GM12878 (cell line): Measurements from ENCODE around the gene OR1F1.

Experiments
- CBX5 ChIP-seq: sonication (generic); IDR thresholded peaks from 2 replicates; pipeline ENCODE4 v1.6.1; 2016; ENCODE audit warnings: low read depth, moderate library complexity, mild to moderate bottlenecking, inconsistent platforms
- CTCF ChIP-seq, 3 experiments: IDR thresholded peaks in 2 of 3; conservative IDR thresholded peaks in 1 of 3; 2 replicates each; pipeline ENCODE4 v1.5.1; 2011; ENCODE audit warnings: low read depth in 3 of 3, low read length in 3 of 3, mild to moderate bottlenecking in 3 of 3, control low read depth in 2 of 3, moderate library complexity in 2 of 3, inconsistent platforms in 1 of 3, mixed read lengths in 1 of 3; ENCODE audit not compliant: control insufficient read depth in 2 of 3, insufficient read depth in 1 of 3; ENCODE audit errors: extremely low read depth in 1 of 3
- E4F1 ChIP-seq: fragments of 450-650 bp; IDR thresholded peaks from 2 replicates; pipeline ENCODE4 v1.6.1; 2018; ENCODE audit warnings: borderline replicate concordance, mild to moderate bottlenecking; ENCODE audit not compliant: partially characterized antibody
- EED ChIP-seq: sonication (generic); IDR thresholded peaks from 2 replicates; pipeline ENCODE4 v1.6.1; 2016; ENCODE audit warnings: antibody characterized with exemption, low read depth
- EP300 ChIP-seq, 2 experiments: fragments of 150-350 bp in 1 of 2; IDR thresholded peaks; 2 replicates each; pipeline ENCODE4 v1.6.1; 2011 to 2012; ENCODE audit warnings: low read depth in 2 of 2, low read length in 2 of 2, borderline replicate concordance in 1 of 2, improper control_type of control experiment in 1 of 2, inconsistent platforms in 1 of 2; ENCODE audit not compliant: control insufficient read depth in 1 of 2
- EZH2 ChIP-seq: IDR thresholded peaks from 2 replicates; pipeline ENCODE4 v1.6.1; 2012; ENCODE audit warnings: low read depth, mild to moderate bottlenecking, control low read depth, inconsistent platforms, low read length, borderline replicate concordance; ENCODE audit not compliant: control insufficient read depth
- RCOR1 ChIP-seq: conservative IDR thresholded peaks from 2 replicates; pipeline ENCODE4 v1.6.1; 2012; ENCODE audit warnings: low read depth, low read length, improper control_type of control experiment
- RFX5 ChIP-seq: IDR thresholded peaks from 2 replicates; pipeline ENCODE4 v1.6.1; 2011; ENCODE audit warnings: low read depth, low read length, improper control_type of control experiment
- SIN3A ChIP-seq: IDR thresholded peaks from 2 replicates; pipeline ENCODE4 v1.6.1; 2012; ENCODE audit warnings: low read depth, low read length, improper control_type of control experiment
- SRF ChIP-seq, 2 experiments: IDR thresholded peaks; 2 replicates each; pipeline ENCODE4 v1.6.1; 2011; ENCODE audit warnings: low read depth in 2 of 2, low read length in 2 of 2, mild to moderate bottlenecking in 1 of 2, moderate library complexity in 1 of 2
- ZNF207 ChIP-seq: fragments of 450-650 bp; IDR thresholded peaks from 2 replicates; pipeline ENCODE4 v1.6.1; 2014; ENCODE audit warnings: antibody characterized with exemption, mild to moderate bottlenecking, borderline replicate concordance

GRCh38 chr16:3179651-3180050 is 8.4 kb upstream of the OR1F1 start:
- no peak for TF ChIP-seq EP300 (IDR thresholded peaks at IDR 0.05; ENCODE audit: borderline replicate concordance in 1 of 2, control insufficient read depth in 1 of 2, low read depth in 2 of 2, low read length in 2 of 2)
- no peak for TF ChIP-seq CBX5
- TF ChIP-seq RFX5 = no peak
- no peak for TF ChIP-seq SRF (IDR thresholded peaks at IDR 0.05; ENCODE audit: low read depth in 2 of 2, low read length in 2 of 2)
- TF ChIP-seq EED = no peak
- TF ChIP-seq E4F1 = no peak
- TF ChIP-seq CTCF (IDR thresholded peaks at IDR 0.05 in 2 of 3, conservative IDR thresholded peaks at IDR 0.05 in 1 of 3; ENCODE audit: control insufficient read depth in 2 of 3, extremely low read depth in 1 of 3, insufficient read depth in 1 of 3, low read depth in 3 of 3, low read length in 3 of 3) = no peak
- no peak for TF ChIP-seq RCOR1
- TF ChIP-seq EZH2 = no peak
- TF ChIP-seq SIN3A = no peak
- no peak for TF ChIP-seq ZNF207
